ENCODE results near the gene CD8B.

Gene CD8B

DNA sequence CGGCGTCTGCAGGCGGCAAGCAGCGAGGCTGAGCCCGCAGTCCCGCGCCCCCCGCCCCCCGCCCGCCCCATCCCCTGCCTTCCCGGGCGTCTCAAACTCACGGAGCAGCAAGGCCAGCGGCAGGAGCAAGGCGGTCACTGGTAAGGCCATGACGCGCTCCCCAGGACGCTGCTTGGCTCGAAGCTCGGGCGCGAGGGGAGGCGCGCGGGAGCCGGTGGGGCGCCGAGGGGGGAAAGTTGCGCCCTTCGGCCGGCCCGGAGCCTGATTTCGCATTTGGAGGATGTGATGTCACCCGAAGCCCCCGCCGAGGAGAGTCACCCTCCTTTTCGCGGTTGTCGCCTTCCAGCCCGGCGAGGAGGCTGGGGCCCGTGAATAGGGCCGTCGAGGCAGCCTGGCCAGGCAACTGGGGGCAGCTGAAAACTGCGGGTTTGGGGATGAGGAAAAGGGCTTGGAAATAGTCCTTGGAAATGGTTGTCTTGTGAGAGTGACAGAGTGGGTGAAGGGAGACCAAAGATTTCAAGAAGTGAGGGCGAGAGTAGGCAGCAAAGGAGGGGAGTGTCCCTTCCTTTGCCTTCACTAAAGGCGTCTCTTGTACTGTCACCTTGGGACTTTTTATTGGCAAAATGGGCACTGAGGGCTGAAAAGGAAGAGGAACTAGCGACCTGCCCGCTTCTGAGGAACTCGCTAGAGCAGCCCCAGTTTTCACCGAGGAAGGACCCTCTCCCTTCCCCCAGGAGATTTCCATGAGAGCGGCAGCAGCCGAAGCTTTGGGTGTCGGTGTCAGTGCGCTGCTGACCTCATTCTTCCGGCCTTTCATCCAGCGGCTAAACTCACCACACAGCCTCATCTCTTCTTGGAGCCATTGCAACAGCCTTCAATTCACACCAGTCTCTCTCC lies 70.8 kb downstream of the CD8B start, which contains the start of gene CD8A:
CD8A (minus strand) TSS at position 238 of the 897 bp plus-strand sequence; CDS start at position 150, 88 bp downstream.
- no peak for TF ChIP-seq EP300 (IDR thresholded peaks at IDR 0.05; ENCODE audit: borderline replicate concordance)
- TF ChIP-seq ZBTB7A (IDR thresholded peaks at IDR 0.05; ENCODE audit: low read depth): no peak
- no peak for TF ChIP-seq REST (IDR thresholded peaks at IDR 0.05; ENCODE audit: low read depth)
- TF ChIP-seq NFIC (IDR thresholded peaks at IDR 0.05): no peak
- no peak for TF ChIP-seq TCF12 (IDR thresholded peaks at IDR 0.05; ENCODE audit: low read depth)
- no peak for TF ChIP-seq YY1 (IDR thresholded peaks at IDR 0.05; ENCODE audit: low read depth)
- no peak for TF ChIP-seq USF1 (IDR thresholded peaks at IDR 0.05)
- TF ChIP-seq FOXM1 (IDR thresholded peaks at IDR 0.05; ENCODE audit: borderline replicate concordance, low read depth): no peak
- no peak for TF ChIP-seq MAX (IDR thresholded peaks at IDR 0.05)
- no peak for TF ChIP-seq RAD21 (IDR thresholded peaks at IDR 0.05; ENCODE audit: low read depth)
- no peak for TF ChIP-seq EGR1 (IDR thresholded peaks at IDR 0.05)
- TF ChIP-seq CEBPB (IDR thresholded peaks at IDR 0.05): no peak

GRCh38 chr2:86790134-86790675 lies 71.5 kb downstream of the CD8B start:
- TF ChIP-seq EGR1 (IDR thresholded peaks at IDR 0.05): no peak
- no peak for TF ChIP-seq REST (IDR thresholded peaks at IDR 0.05; ENCODE audit: low read depth)
- no peak for TF ChIP-seq TAF1 (IDR thresholded peaks at IDR 0.05; ENCODE audit: low read depth)
- TF ChIP-seq NFIC (IDR thresholded peaks at IDR 0.05): no peak
- TF ChIP-seq TCF12 (IDR thresholded peaks at IDR 0.05; ENCODE audit: low read depth): no peak
- TF ChIP-seq EP300 (IDR thresholded peaks at IDR 0.05; ENCODE audit: borderline replicate concordance): no peak
- TF ChIP-seq USF1 (IDR thresholded peaks at IDR 0.05): no peak
- no peak for TF ChIP-seq CREB1 (IDR thresholded peaks at IDR 0.05; ENCODE audit: low read depth)
- TF ChIP-seq ZBTB7A (IDR thresholded peaks at IDR 0.05; ENCODE audit: low read depth): no peak
- TF ChIP-seq RAD21 (IDR thresholded peaks at IDR 0.05; ENCODE audit: low read depth): no peak
- TF ChIP-seq TEAD4 (IDR thresholded peaks at IDR 0.05): no peak

DNA sequence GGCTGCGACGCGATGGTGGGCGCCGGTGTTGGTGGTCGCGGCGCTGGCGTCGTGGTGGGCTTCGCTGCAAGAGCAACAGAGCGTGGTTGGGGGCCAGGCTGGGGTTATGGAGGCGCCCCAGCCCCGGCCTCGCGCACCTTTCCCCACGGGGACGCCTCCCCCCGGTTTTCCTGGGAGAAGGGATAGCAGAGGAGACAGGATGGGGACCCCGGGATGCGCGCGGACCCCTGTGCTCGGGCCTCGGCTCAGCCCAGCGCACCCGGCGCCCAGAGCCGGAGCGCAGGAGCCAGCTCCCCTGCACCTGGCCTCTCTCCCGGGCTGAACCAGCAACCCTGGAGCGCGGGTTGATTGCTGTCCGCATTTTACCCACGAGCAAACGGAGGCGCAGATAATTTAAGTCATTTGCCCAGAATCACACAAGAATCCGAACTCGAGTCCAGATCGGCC lies 72.0 kb downstream of the CD8B start:
- TF ChIP-seq ZBTB7A (IDR thresholded peaks at IDR 0.05; ENCODE audit: low read depth): no peak

DNA sequence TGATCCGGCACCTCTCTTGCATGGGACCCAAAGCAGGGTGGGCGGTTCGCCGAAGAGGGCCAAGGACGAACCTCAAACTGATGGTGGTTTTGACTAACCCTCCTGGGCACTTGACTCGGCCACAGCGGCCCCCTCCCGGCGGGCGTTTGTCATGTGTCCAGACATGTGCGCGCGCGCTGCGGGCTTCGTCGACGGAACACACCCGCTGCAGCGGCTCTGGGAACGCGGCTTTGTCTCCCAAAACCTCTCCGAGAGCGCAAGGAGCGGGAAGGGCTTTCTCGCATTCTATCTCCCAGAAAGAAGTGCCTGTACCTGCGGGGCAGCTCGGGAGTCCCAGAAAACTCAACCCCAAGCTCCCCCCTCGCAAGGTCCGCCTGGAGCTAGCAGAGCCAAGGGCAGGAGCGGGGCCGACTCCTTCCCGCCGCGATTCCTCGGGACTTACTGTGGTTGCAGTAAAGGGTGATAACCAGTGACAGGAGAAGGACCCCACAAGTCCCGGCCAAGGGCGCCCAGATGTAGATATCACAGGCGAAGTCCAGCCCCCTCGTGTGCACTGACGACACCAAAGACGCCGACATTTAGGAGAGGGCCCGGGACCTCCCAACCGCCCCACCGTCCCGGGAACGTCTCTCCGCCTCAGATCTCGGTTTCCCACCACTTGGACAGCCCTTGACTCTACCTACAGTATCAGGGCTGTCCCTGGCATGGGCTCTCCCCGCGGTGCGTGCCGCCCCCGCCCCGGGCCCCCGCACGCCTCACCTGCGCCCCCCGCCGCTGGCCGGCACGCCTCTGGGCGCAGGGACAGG lies 72.6 kb downstream of the CD8B start:
- no peak for TF ChIP-seq NFIC (IDR thresholded peaks at IDR 0.05)
- TF ChIP-seq CREB1 (IDR thresholded peaks at IDR 0.05; ENCODE audit: low read depth): no peak
- no peak for TF ChIP-seq ZBTB7A (IDR thresholded peaks at IDR 0.05; ENCODE audit: low read depth)
- TF ChIP-seq EGR1 (IDR thresholded peaks at IDR 0.05): no peak
- no peak for TF ChIP-seq YY1 (IDR thresholded peaks at IDR 0.05; ENCODE audit: low read depth)

DNA sequence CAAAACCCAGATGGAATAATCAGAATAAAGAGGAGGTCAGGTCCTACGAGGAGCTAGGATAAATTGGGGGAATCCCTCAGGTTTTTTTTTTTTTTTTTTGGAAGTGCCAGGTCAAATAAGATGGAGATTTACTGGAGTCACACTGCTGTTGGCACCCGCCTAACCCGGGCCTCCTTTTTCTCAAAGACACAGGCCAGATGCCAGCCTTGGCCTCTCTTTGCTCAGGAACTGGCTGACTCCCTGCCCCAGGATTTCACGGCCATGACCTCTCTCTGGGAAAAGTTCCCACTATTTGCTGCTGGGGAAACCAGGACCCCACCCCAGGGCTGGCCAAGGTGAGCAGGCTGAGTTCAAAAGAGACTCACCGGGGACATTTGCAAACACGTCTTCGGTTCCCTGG lies 73.5 kb downstream of the CD8B start:
- no peak for TF ChIP-seq TEAD4 (IDR thresholded peaks at IDR 0.05)
- no peak for TF ChIP-seq FOXM1 (IDR thresholded peaks at IDR 0.05; ENCODE audit: borderline replicate concordance, low read depth)
- no peak for TF ChIP-seq REST (IDR thresholded peaks at IDR 0.05; ENCODE audit: low read depth)
- no peak for TF ChIP-seq USF1 (IDR thresholded peaks at IDR 0.05)
- TF ChIP-seq YY1 (IDR thresholded peaks at IDR 0.05; ENCODE audit: low read depth): no peak
- no peak for TF ChIP-seq EP300 (IDR thresholded peaks at IDR 0.05; ENCODE audit: borderline replicate concordance)
- TF ChIP-seq RAD21 (IDR thresholded peaks at IDR 0.05; ENCODE audit: low read depth): no peak
- TF ChIP-seq CEBPB (IDR thresholded peaks at IDR 0.05): no peak
- no peak for TF ChIP-seq TAF1 (IDR thresholded peaks at IDR 0.05; ENCODE audit: low read depth)
- no peak for TF ChIP-seq TCF12 (IDR thresholded peaks at IDR 0.05; ENCODE audit: low read depth)
- no peak for TF ChIP-seq NFIC (IDR thresholded peaks at IDR 0.05)
- TF ChIP-seq EGR1 (IDR thresholded peaks at IDR 0.05): no peak
- TF ChIP-seq MAX (IDR thresholded peaks at IDR 0.05): no peak
- no peak for TF ChIP-seq ZBTB7A (IDR thresholded peaks at IDR 0.05; ENCODE audit: low read depth)
- TF ChIP-seq CREB1 (IDR thresholded peaks at IDR 0.05; ENCODE audit: low read depth): no peak
